HK-2 (cell line): ENCODE measurements around the gene ZMIZ1.
A peak's percentile ranks its signal among the peaks of the same experiment; 100 is the strongest.

Experiments used
- DNase-seq: peaks from one replicate; pipeline ENCODE4 v3.0.0-alpha.2; 2018; ENCODE audit not compliant: unreplicated experiment

Gene ZMIZ1

GRCh38 chr10:79138449-79139123 is 69.8 kb downstream of the ZMIZ1 start:
- DNase-seq, result no peak

GRCh38 chr10:79139124-79139835 is 70.5 kb downstream of the ZMIZ1 start:
- DNase-seq, result peak; percentile 91

GRCh38 chr10:79140085-79140793 is 71.5 kb downstream of the ZMIZ1 start:
- DNase-seq, result no peak

GRCh38 chr10:79140855-79141254 is 72.1 kb downstream of the ZMIZ1 start:
- DNase-seq, result no peak

- DNase-seq, result peak; percentile 66
Measured at GRCh38 chr10:79142064-79142491, 73.3 kb downstream of the ZMIZ1 start.

- DNase-seq, result no peak
Measured at GRCh38 chr10:79142522-79143309, 74.0 kb downstream of the ZMIZ1 start.

- DNase-seq, result no peak
Measured at GRCh38 chr10:79143879-79144278, 75.1 kb downstream of the ZMIZ1 start.

- DNase-seq, result no peak
Measured at GRCh38 chr10:79144351-79145173, 75.8 kb downstream of the ZMIZ1 start.

- no peak for DNase-seq
Measured at GRCh38 chr10:79145174-79145483, 76.4 kb downstream of the ZMIZ1 start.

GRCh38 chr10:79145517-79146470 is 77.0 kb downstream of the ZMIZ1 start:
- no peak for DNase-seq

- no peak for DNase-seq
Measured at GRCh38 chr10:79146611-79147130, 77.9 kb downstream of the ZMIZ1 start.

- DNase-seq, result no peak
Measured at GRCh38 chr10:79147306-79147705, 78.5 kb downstream of the ZMIZ1 start.

GRCh38 chr10:79147796-79148451 is 79.2 kb downstream of the ZMIZ1 start:
- DNase-seq, result no peak

GRCh38 chr10:79148452-79149344 is 79.9 kb downstream of the ZMIZ1 start:
- no peak for DNase-seq

- no peak for DNase-seq
Measured at GRCh38 chr10:79149345-79149661, 80.5 kb downstream of the ZMIZ1 start.

- peak; percentile 99 for DNase-seq
Measured at GRCh38 chr10:79149662-79150443, 81.1 kb downstream of the ZMIZ1 start.

- no peak for DNase-seq
Measured at GRCh38 chr10:79150444-79150754, 81.6 kb downstream of the ZMIZ1 start.

GRCh38 chr10:79152423-79152817 is 83.7 kb downstream of the ZMIZ1 start:
- DNase-seq, result no peak
